CD14-positive monocyte (primary cell): ENCODE data around the gene NAA10. TPM values are rescaled to one million over a fixed set of nuclear protein-coding genes. Genes with fewer than 3 reads are reported as not detected.

ENCODE experiments used
- DNase-seq, 3 donors: peaks; one replicate each; pipeline ENCODE4 v3.0.0-alpha.2; 2011 to 2022
- H2AFZ ChIP-seq: 2 replicates; pipeline ENCODE4 v1.6.0; 2012; ENCODE audit warnings: mild to moderate bottlenecking, low read depth, low read length, inconsistent platforms; ENCODE audit not compliant: insufficient read depth, poor library complexity, severe bottlenecking
- H3K27ac ChIP-seq, 2 donors: 1 replicate in 1 of 2; 2 replicates in 1 of 2; pipeline ENCODE4 v1.5.1; 2012 to 2013; ENCODE audit warnings: low read length in 2 of 2, control low read depth in 1 of 2, inconsistent platforms in 1 of 2, low read depth in 1 of 2, mild to moderate bottlenecking in 1 of 2
- H3K27me3 ChIP-seq, 2 donors: one replicate each; pipeline versions ENCODE4 v1.6.0 to v1.6.1; 2011 to 2013; ENCODE audit warnings: low read length in 2 of 2; ENCODE audit not compliant: control insufficient read depth in 2 of 2, insufficient read depth in 2 of 2
- H3K36me3 ChIP-seq, 2 donors: replicated peaks in 1 of 2; 1 replicate in 1 of 2; 2 replicates in 1 of 2; pipeline versions ENCODE4 v1.5.1 to v1.6.1; 2012 to 2013; ENCODE audit warnings: low read length in 2 of 2, control low read depth in 1 of 2, inconsistent platforms in 1 of 2, mild to moderate bottlenecking in 1 of 2; ENCODE audit not compliant: insufficient read depth in 2 of 2, control insufficient read depth in 1 of 2
- H3K4me1 ChIP-seq, 2 donors: 1 replicate in 1 of 2; 2 replicates in 1 of 2; pipeline versions ENCODE4 v1.5.1 to v1.6.1; 2012 to 2013; ENCODE audit warnings: low read length in 2 of 2, control low read depth in 1 of 2, inconsistent platforms in 1 of 2, mild to moderate bottlenecking in 1 of 2, moderate library complexity in 1 of 2; ENCODE audit not compliant: insufficient read depth in 2 of 2, control insufficient read depth in 1 of 2
- H3K4me2 ChIP-seq: replicated peaks from 2 replicates; pipeline ENCODE3; 2012; ENCODE audit warnings: low read length, moderate library complexity, mild to moderate bottlenecking; ENCODE audit not compliant: poor library complexity, severe bottlenecking; ENCODE audit errors: extremely low read depth
- H3K4me3 ChIP-seq, 3 experiments: fragments of 200-600 bp in 1 of 3; sonication (generic) in 1 of 3; replicated peaks in 1 of 3; 1 replicate in 2 of 3; 2 replicates in 1 of 3; pipeline ENCODE4 v1.5.1; 2011 to 2013; ENCODE audit warnings: low read length in 3 of 3, mild to moderate bottlenecking in 3 of 3, control low read depth in 2 of 3, low read depth in 2 of 3, inconsistent platforms in 1 of 3, moderate library complexity in 1 of 3
- H3K79me2 ChIP-seq: 2 replicates; pipeline ENCODE4 v1.6.0; 2012; ENCODE audit warnings: mild to moderate bottlenecking, control low read depth, inconsistent platforms, low read length, moderate library complexity; ENCODE audit not compliant: insufficient read depth
- H3K9ac ChIP-seq: 2 replicates; pipeline ENCODE4 v1.6.0; 2017; ENCODE audit warnings: low read length, mild to moderate bottlenecking; ENCODE audit not compliant: insufficient read depth, poor library complexity, severe bottlenecking
- H3K9me3 ChIP-seq, 2 donors: replicated peaks in 1 of 2; 1 replicate in 1 of 2; 2 replicates in 1 of 2; pipeline versions ENCODE4 v1.5.1 to v1.6.1; 2012 to 2013; ENCODE audit warnings: low read length in 2 of 2, control low read depth in 1 of 2; ENCODE audit not compliant: control insufficient read depth in 1 of 2, insufficient read depth in 1 of 2
- H4K20me1 ChIP-seq: 2 replicates; pipeline ENCODE4 v1.6.0; 2012; ENCODE audit warnings: mild to moderate bottlenecking, low read length, control low read depth, moderate library complexity; ENCODE audit not compliant: insufficient read depth
- H3K27ac Mint-ChIP-seq, 7 donors: one replicate each; pipeline ENCODE4 v1.8.0; 2020; ENCODE audit warnings: mild to moderate bottlenecking in 7 of 7, mixed read lengths in 7 of 7, moderate library complexity in 6 of 7, inconsistent platforms in 2 of 7
- H3K27me3 Mint-ChIP-seq, 3 donors: one replicate each; pipeline ENCODE4 v1.8.0; 2021 to 2022; ENCODE audit warnings: low read depth in 3 of 3, mild to moderate bottlenecking in 3 of 3, mixed read lengths in 3 of 3, moderate library complexity in 3 of 3, inconsistent platforms in 1 of 3
- H3K36me3 Mint-ChIP-seq, 2 donors: one replicate each; pipeline ENCODE4 v1.8.0; 2020; ENCODE audit warnings: mixed read lengths in 2 of 2, inconsistent platforms in 1 of 2, mild to moderate bottlenecking in 1 of 2
- H3K4me1 Mint-ChIP-seq: one replicate; pipeline ENCODE4 v1.8.0; 2020; ENCODE audit warnings: mild to moderate bottlenecking, mixed read lengths
- H3K4me3 Mint-ChIP-seq, 2 donors: one replicate each; pipeline ENCODE4 v1.8.0; 2020; ENCODE audit warnings: mild to moderate bottlenecking in 2 of 2, mixed read lengths in 2 of 2, moderate library complexity in 1 of 2
- H3K9me3 Mint-ChIP-seq, 7 donors: one replicate each; pipeline ENCODE4 v1.8.0; 2020 to 2022; ENCODE audit warnings: mixed read lengths in 7 of 7, mild to moderate bottlenecking in 6 of 7, moderate library complexity in 6 of 7, inconsistent platforms in 2 of 7
- WGBS: methylation state at CpG from one replicate; pipeline ENCODE4 v1.1.5; 2013; ENCODE audit warnings: missing lambda C conversion rate; ENCODE audit not compliant: insufficient coverage; 5-methylcytosine and 5-hydroxymethylcytosine counted together
- intact Hi-C, 2 donors: fragments of 100-400 bp; cut with micrococcal nuclease; formaldehyde crosslinking; loops; one replicate each; pipeline versions ENCODE4 v1.15.0 to v1.15.1; 2023
- polyA plus RNA-seq, 3 donors: library from polyadenylated mRNA; depleted of rRNA in 1 of 3; unstranded in 2 of 3; stranded (reverse) in 1 of 3; fragments of 300-500 nt in 2 of 3; fragments of >200 nt in 1 of 3; fragmentation: Illumina TruSeq in 2 of 3; gene quantifications; 1 replicate in 2 of 3; 2 replicates in 1 of 3; pipeline ENCODE4 v1.2.3, GENCODE V29; 2012 to 2021
- TF ChIP-seq, protein P1 (sequence below): fragments of 200-600 bp; IDR thresholded peaks from one replicate; pipeline ENCODE4 v1.8.0; 2022; ENCODE audit warnings: antibody characterized with exemption, mild to moderate bottlenecking

Gene NAA10
- polyA plus RNA-seq, 3 donors, result 46.7 to 109 (median 47.9) TPM

DNA sequence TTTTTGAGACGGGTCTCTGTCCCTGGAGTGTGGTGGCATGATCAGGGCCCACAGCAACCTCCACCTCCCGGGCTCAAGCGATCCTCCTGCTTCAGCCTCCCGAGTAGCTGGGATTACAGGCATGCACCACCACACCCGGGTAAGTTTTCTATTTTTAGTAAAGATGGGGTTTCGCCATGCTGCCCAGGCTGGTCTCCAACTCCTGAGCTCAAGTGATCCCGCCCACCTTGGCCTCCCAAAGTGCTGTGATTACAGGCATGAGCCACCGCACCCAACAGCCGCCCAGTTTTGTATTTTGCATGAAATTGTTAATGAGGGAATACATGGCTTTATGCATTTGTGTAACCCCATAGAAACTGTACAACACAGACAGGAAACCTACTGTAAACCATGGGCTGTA is 6.0 kb downstream of the NAA10 start:
- DNase-seq, result no peak
- Histone ChIP-seq H3K79me2 (peaks cover 61% of the 10 kb centered on the region), H2AFZ (no peak overlapping the region), H3K4me3 (peak overlapping the region in 1 of 3 experiments; percentile 89), H3K9ac (no peak overlapping the region), H4K20me1 (peaks cover 91% of the 10 kb centered on the region), H3K9me3 (no peaks in the 10 kb centered on the region), H3K36me3 (peaks cover 31 to 36% of the 10 kb centered on the region in 2 donors), H3K27me3 (peaks cover 0 to 3% of the 10 kb centered on the region in 2 donors), H3K4me2 (peak overlapping the region; percentile 97), H3K27ac (peak overlapping the region; percentile 33 to 40), H3K4me1 (peaks cover 46 to 70% of the 10 kb centered on the region in 2 donors)
- TF ChIP-seq, protein P1, sequence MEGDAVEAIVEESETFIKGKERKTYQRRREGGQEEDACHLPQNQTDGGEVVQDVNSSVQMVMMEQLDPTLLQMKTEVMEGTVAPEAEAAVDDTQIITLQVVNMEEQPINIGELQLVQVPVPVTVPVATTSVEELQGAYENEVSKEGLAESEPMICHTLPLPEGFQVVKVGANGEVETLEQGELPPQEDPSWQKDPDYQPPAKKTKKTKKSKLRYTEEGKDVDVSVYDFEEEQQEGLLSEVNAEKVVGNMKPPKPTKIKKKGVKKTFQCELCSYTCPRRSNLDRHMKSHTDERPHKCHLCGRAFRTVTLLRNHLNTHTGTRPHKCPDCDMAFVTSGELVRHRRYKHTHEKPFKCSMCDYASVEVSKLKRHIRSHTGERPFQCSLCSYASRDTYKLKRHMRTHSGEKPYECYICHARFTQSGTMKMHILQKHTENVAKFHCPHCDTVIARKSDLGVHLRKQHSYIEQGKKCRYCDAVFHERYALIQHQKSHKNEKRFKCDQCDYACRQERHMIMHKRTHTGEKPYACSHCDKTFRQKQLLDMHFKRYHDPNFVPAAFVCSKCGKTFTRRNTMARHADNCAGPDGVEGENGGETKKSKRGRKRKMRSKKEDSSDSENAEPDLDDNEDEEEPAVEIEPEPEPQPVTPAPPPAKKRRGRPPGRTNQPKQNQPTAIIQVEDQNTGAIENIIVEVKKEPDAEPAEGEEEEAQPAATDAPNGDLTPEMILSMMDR, result no peak
- Mint-ChIP-seq H3K4me3 (no peak overlapping the region), H3K36me3 (peaks cover 17 to 32% of the 10 kb centered on the region in 2 donors), H3K9me3 (peaks cover 0 to 17% (median 6%) of the 10 kb centered on the region in 7 donors), H3K4me1 (peaks cover 23% of the 10 kb centered on the region), H3K27ac (peak overlapping the region; percentile 54 to 95 (median 77)), H3K27me3 (peaks cover 0 to 27% (median 2%) of the 10 kb centered on the region in 3 donors)
- intact Hi-C loops, result loop anchor here (5.0 to 10.0 kb wide), 4 partner anchors 134 to 207 kb away; partner anchors contain the start of genes IDH3G (in 2 of the 2), SSR4 (in 2 of the 2), ABCD1 (in 1 of the 2) and BCAP31 (in 1 of the 2)
- WGBS, result no CpG with 5 or more reads among the region's 9 CpGs

DNA sequence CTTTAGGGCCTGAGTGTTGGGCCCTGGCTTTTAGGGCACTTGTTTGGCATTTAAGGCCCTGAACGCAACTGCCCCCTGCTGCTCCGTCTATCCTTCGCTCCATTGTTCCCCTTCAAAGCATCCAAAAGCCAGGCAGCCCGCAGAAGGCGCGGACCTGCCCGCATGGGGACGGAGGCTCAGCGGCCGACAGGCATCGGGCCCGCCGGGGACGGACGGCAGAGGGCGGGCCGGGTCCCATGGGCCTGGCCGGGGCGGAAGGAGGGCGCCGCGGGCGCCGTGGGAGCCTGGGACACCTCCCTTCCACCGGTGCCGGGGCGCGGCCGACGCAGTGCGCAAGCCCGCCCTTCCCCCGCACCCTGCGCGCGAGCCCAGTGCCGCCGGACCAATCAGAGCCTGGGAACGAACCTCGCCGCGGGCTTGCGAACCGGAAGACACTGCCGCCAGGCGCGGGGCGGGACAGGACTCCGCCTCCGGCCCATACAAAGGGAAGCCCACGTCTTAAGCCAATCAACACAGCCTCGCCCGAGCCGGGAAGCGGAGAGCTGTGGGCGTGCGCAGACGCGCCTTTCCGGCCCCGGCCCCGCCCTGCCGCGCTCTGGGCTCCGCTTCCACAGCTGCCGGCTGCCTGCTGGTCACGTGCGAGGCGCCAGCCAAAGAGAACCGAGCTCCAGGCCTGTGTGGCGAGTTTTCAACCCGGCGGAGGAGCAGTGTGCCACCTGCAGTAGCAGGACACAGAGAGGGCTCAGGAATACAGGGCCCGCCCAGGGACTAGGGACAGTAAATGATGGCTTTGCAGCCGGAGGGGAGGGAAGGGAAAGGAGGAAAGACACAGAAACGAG is 6.7 kb downstream of the NAA10 start:
- Histone ChIP-seq H3K4me3 (peak overlapping the region; percentile 44 to 90 (median 89)), H3K79me2 (peaks cover 62% of the 10 kb centered on the region), H3K4me2 (peak overlapping the region; percentile 97), H3K27me3 (no peaks in the 10 kb centered on the region), H3K36me3 (peaks cover 31 to 35% of the 10 kb centered on the region in 2 donors), H2AFZ (peak overlapping the region; percentile 31), H3K9ac (peak overlapping the region; percentile 82), H3K9me3 (no peaks in the 10 kb centered on the region), H4K20me1 (peaks cover 92% of the 10 kb centered on the region), H3K4me1 (peaks cover 48 to 74% of the 10 kb centered on the region in 2 donors), H3K27ac (peak overlapping the region; percentile 94 to 99)
- peak; percentile 91 to 98 (median 95) for DNase-seq
- H3K27ac Mint-ChIP-seq, result peak overlapping the region; percentile 93 to 99 (median 98)
- H3K27me3 Mint-ChIP-seq, result peaks cover 0 to 29% (median 2%) of the 10 kb centered on the region in 3 donors
- H3K9me3 Mint-ChIP-seq, result peaks cover 0 to 17% (median 6%) of the 10 kb centered on the region in 7 donors
- intact Hi-C loops, result loop anchor here (5.0 to 10.0 kb wide), 4 partner anchors 133 to 206 kb away; partner anchors contain the start of genes IDH3G (in 2 of the 2), SSR4 (in 2 of the 2), ABCD1 (in 1 of the 2) and BCAP31 (in 1 of the 2)
- TF ChIP-seq, protein P1, result no peak
- WGBS, result under 1% methylated on average over 42 of the region's 76 CpGs
- H3K36me3 Mint-ChIP-seq, result peaks cover 17 to 37% of the 10 kb centered on the region in 2 donors
- H3K4me1 Mint-ChIP-seq, result peaks cover 26% of the 10 kb centered on the region
- peak overlapping the region; percentile 83 to 90 for H3K4me3 Mint-ChIP-seq
